H1 (cell line): ENCODE data around the gene AMN. TPM values are rescaled to one million over a fixed set of nuclear protein-coding genes. Genes with fewer than 3 reads are reported as not detected.

Experiments
- CTCF ChIA-PET: fragments of 300-600 bp; sonication (Branson Sonifier 250); formaldehyde crosslinking; loops from one replicate; lab custom pipeline; 2021; ENCODE audit not compliant: partially characterized antibody; lab: Charles Lee
- POLR2A ChIA-PET: fragments of 300-600 bp; sonication (Branson Sonifier 250); formaldehyde crosslinking; loops from one replicate; lab custom pipeline; 2021; ENCODE audit warnings: inconsistent platforms; ENCODE audit not compliant: partially characterized antibody; lab: Charles Lee
- DNase-seq, 2 experiments: peaks; one replicate each; pipeline versions ENCODE4 v3.0.0 to v3.0.0-alpha.2; 2010 to 2022; ENCODE audit warnings: low spot score in 2 of 2, low read depth in 1 of 2, mixed read lengths in 1 of 2
- FAIRE-seq: peaks from 2 replicates; lab custom pipeline; 2011; peaks lifted over from hg19 to GRCh38; lab: Jason Lieb, UNC
- H2AFZ ChIP-seq: 2 replicates; pipeline ENCODE4 v1.8.1; 2012; ENCODE audit warnings: low read length, inconsistent platforms
- H2AK5ac ChIP-seq: 2 replicates; pipeline ENCODE4 v1.6.1; 2013; ENCODE audit warnings: low read depth, low read length
- H2BK120ac ChIP-seq: replicated peaks from 2 replicates; pipeline ENCODE3; 2013; ENCODE audit warnings: low read depth, low read length, inconsistent platforms
- H2BK12ac ChIP-seq: 2 replicates; pipeline ENCODE4 v1.6.1; 2013; ENCODE audit warnings: low read depth, low read length
- H2BK15ac ChIP-seq: 2 replicates; pipeline ENCODE4 v1.6.1; 2013; ENCODE audit warnings: low read length
- H2BK20ac ChIP-seq: 2 replicates; pipeline ENCODE4 v1.6.1; 2013; ENCODE audit warnings: low read length
- H2BK5ac ChIP-seq: 2 replicates; pipeline ENCODE4 v1.6.1; 2013; ENCODE audit warnings: low read depth, low read length
- H3K14ac ChIP-seq: 2 replicates; pipeline ENCODE4 v1.6.1; 2013; ENCODE audit warnings: inconsistent platforms; ENCODE audit not compliant: insufficient read length
- H3K18ac ChIP-seq: 2 replicates; pipeline ENCODE4 v1.6.1; 2013; ENCODE audit warnings: low read length; ENCODE audit errors: extremely low read depth
- H3K23ac ChIP-seq: 2 replicates; pipeline ENCODE4 v1.6.1; 2013; ENCODE audit warnings: inconsistent platforms; ENCODE audit not compliant: insufficient read length
- H3K23me2 ChIP-seq: 2 replicates; pipeline ENCODE4 v1.6.1; 2013; ENCODE audit warnings: low read depth, low read length
- H3K27ac ChIP-seq: 2 replicates; pipeline ENCODE4 v1.6.1; 2011; ENCODE audit warnings: low read depth, low read length, inconsistent platforms
- H3K27me3 ChIP-seq, 4 experiments: replicated peaks in 1 of 4; 1 replicate in 1 of 4; 2 replicates in 3 of 4; pipeline versions ENCODE4 v1.6.1 to v1.8.1; 2011 to 2013; ENCODE audit warnings: low read length in 3 of 4, mild to moderate bottlenecking in 3 of 4, inconsistent platforms in 2 of 4, mixed read lengths in 2 of 4, moderate library complexity in 1 of 4; ENCODE audit not compliant: control insufficient read depth in 3 of 4, insufficient read depth in 3 of 4; ENCODE audit errors: extremely low read depth in 1 of 4
- H3K36me3 ChIP-seq, 4 experiments: 2 replicates each; pipeline versions ENCODE4 v1.6.1 to v1.8.1; 2011 to 2013; ENCODE audit warnings: mild to moderate bottlenecking in 4 of 4, low read length in 3 of 4, moderate library complexity in 2 of 4, control low read depth in 1 of 4, inconsistent platforms in 1 of 4; ENCODE audit not compliant: insufficient read depth in 4 of 4, control insufficient read depth in 2 of 4
- H3K4ac ChIP-seq: replicated peaks from 2 replicates; pipeline ENCODE3; 2013; ENCODE audit warnings: low read length, low read depth, mixed read lengths, inconsistent platforms; ENCODE audit not compliant: insufficient read length
- H3K4me1 ChIP-seq, 4 experiments: replicated peaks in 1 of 4; 1 replicate in 1 of 4; 2 replicates in 3 of 4; pipeline versions ENCODE4 v1.6.1 to v1.8.1; 2011 to 2013; ENCODE audit warnings: low read length in 3 of 4, inconsistent platforms in 2 of 4, mixed read lengths in 1 of 4; ENCODE audit not compliant: insufficient read depth in 4 of 4, control insufficient read depth in 3 of 4
- H3K4me2 ChIP-seq, 2 experiments: 2 replicates each; pipeline versions ENCODE4 v1.6.1 to v1.8.1; 2011 to 2013; ENCODE audit warnings: low read depth in 2 of 2, low read length in 2 of 2, control low read depth in 1 of 2, inconsistent platforms in 1 of 2, mild to moderate bottlenecking in 1 of 2; ENCODE audit not compliant: insufficient read depth in 1 of 2
- H3K4me3 ChIP-seq, 4 experiments: fragments of 200-600, 300-600 bp in 1 of 4; sonication (generic), shearing (Covaris generic), sonication (Bioruptor Twin) in 1 of 4; 2 replicates each; pipeline versions ENCODE4 v1.5.1 to v1.8.1; 2011 to 2016; ENCODE audit warnings: low read length in 4 of 4, low read depth in 3 of 4, control low read depth in 2 of 4, inconsistent platforms in 2 of 4, mild to moderate bottlenecking in 2 of 4, mixed read lengths in 1 of 4, moderate library complexity in 1 of 4; ENCODE audit not compliant: insufficient read depth in 2 of 4; ENCODE audit errors: extremely low read depth in 1 of 4
- H3K56ac ChIP-seq: replicated peaks from 2 replicates; pipeline ENCODE3; 2013; ENCODE audit warnings: low read depth, mild to moderate bottlenecking, mixed read lengths, low read length, inconsistent platforms; ENCODE audit not compliant: insufficient read length
- H3K79me1 ChIP-seq: 2 replicates; pipeline ENCODE4 v1.6.1; 2013; ENCODE audit warnings: low read depth, low read length, control low read depth
- H3K79me2 ChIP-seq, 2 experiments: 2 replicates each; pipeline versions ENCODE4 v1.6.1 to v1.8.1; 2012 to 2013; ENCODE audit warnings: low read length in 2 of 2, mild to moderate bottlenecking in 2 of 2, inconsistent platforms in 1 of 2; ENCODE audit not compliant: insufficient read depth in 2 of 2, control insufficient read depth in 1 of 2
- H3K9ac ChIP-seq, 4 experiments: replicated peaks in 1 of 4; 1 replicate in 1 of 4; 2 replicates in 3 of 4; pipeline versions ENCODE4 v1.6.1 to v1.8.1; 2011 to 2013; ENCODE audit warnings: low read depth in 3 of 4, low read length in 3 of 4, control low read depth in 2 of 4, mild to moderate bottlenecking in 2 of 4, moderate library complexity in 2 of 4, inconsistent platforms in 1 of 4; ENCODE audit errors: extremely low read depth in 1 of 4
- H3K9me3 ChIP-seq, 2 experiments: 2 replicates each; pipeline versions ENCODE4 v1.6.1 to v1.8.1; 2012 to 2013; ENCODE audit warnings: mild to moderate bottlenecking in 2 of 2, moderate library complexity in 2 of 2, control low read depth in 1 of 2, inconsistent platforms in 1 of 2, low read depth in 1 of 2, low read length in 1 of 2, mixed read lengths in 1 of 2; ENCODE audit not compliant: insufficient read depth in 2 of 2
- H4K20me1 ChIP-seq, 2 experiments: replicated peaks in 1 of 2; 2 replicates each; pipeline versions ENCODE3 to v1.8.1; 2011 to 2013; ENCODE audit warnings: inconsistent platforms in 2 of 2, low read length in 2 of 2, mild to moderate bottlenecking in 1 of 2; ENCODE audit not compliant: insufficient read depth in 2 of 2, control insufficient read depth in 1 of 2
- H4K5ac ChIP-seq: 2 replicates; pipeline ENCODE4 v1.6.1; 2013; ENCODE audit warnings: low read length, low read depth, mixed read lengths, inconsistent platforms; ENCODE audit not compliant: insufficient read length
- H4K8ac ChIP-seq: 2 replicates; pipeline ENCODE4 v1.8.0; 2013; ENCODE audit warnings: mild to moderate bottlenecking, moderate library complexity, low read length, inconsistent platforms; ENCODE audit not compliant: insufficient read depth; ENCODE audit errors: extremely low read depth
- H4K91ac ChIP-seq: replicated peaks from 2 replicates; pipeline ENCODE3; 2013; ENCODE audit warnings: low read length, mixed read lengths, inconsistent platforms; ENCODE audit not compliant: insufficient read length
- PHF8 ChIP-seq: fragments of 200-600 bp; sonication (generic); conservative IDR thresholded peaks from 2 replicates; pipeline ENCODE4 v1.7.1; 2012; ENCODE audit warnings: low read depth, mild to moderate bottlenecking, inconsistent platforms, low read length, moderate library complexity
- WGBS, 2 experiments: shearing (Covaris generic) in 1 of 2; methylation state at CpG; one replicate each; pipeline versions ENCODE4 v1.1.6 to v1.1.7; 2013 to 2015; ENCODE audit warnings: low lambda C conversion rate in 2 of 2, mixed read lengths in 2 of 2, inconsistent platforms in 1 of 2, low coverage in 1 of 2, missing lambda C conversion rate in 1 of 2; ENCODE audit not compliant: insufficient replicate concordance in 2 of 2, insufficient coverage in 1 of 2, insufficient read length in 1 of 2; ENCODE audit errors: extremely low coverage in 1 of 2, missing lambda C conversion rate in 1 of 2; 5-methylcytosine and 5-hydroxymethylcytosine counted together
- polyA plus RNA-seq, 7 experiments: library from polyadenylated mRNA; depleted of rRNA in 3 of 7; stranded (reverse) in 5 of 7; unstranded in 2 of 7; fragments of >200 nt in 5 of 7; fragments of 200-250 nt in 2 of 7; gene quantifications; 1 replicate in 5 of 7; 2 replicates in 1 of 7; 4 replicates in 1 of 7; pipeline versions ENCODE4 v1.2.1 to v1.2.3, GENCODE V29; 2011 to 2013; ENCODE audit warnings: missing spikeins in 2 of 7, mixed read lengths in 2 of 7
- total RNA-seq: library from RNA; stranded (reverse); fragmentation: NEBNext Ultra II Directional; extraction: Animal tissue kit (Norgen Biotek cat#: 25700); gene quantifications from 2 replicates; pipeline ENCODE4 v1.2.1, GENCODE V29; 2021
- TF ChIP-seq, protein P1 (sequence below): IDR thresholded peaks from 2 replicates; pipeline ENCODE4 v1.6.1; 2012; ENCODE audit warnings: inconsistent platforms
- TF ChIP-seq, protein P2 (sequence below): IDR thresholded peaks from 2 replicates; pipeline ENCODE4 v1.6.1; 2012; ENCODE audit warnings: inconsistent platforms
- TF ChIP-seq, protein P3 (sequence below): IDR thresholded peaks from 2 replicates; pipeline ENCODE4 v1.6.1; 2011; ENCODE audit warnings: low read length, improper control_type of control experiment

AMN gene
- total and polyA plus RNA-seq, 2 of the 8 experiments (the other 6 are each of a cell fraction or from before 2014, with no cell fraction given), result 0.77 to 1.5 TPM

DNA sequence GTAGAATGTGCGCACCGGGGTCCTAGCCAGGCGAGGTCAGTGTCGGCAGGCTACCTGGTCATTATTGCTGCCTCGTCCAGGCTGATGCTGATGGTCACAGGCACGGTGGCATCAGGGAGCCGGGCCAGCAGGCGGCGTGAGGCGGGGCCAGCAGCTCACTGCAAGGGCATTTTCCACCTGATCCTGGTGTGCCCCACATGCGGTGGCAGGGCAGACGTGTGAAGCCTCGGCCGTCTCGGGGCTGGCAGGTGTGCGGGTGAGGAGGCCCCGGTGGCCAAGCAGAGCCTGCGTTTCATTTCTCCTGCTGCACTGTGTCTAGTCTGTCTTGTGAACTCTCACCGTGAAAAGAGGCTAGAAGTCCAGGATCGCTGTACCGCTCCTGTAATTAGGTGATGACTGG lies 12.0 kb upstream of the AMN start:
- FAIRE-seq, result no peak
- H3K4ac ChIP-seq, result no peak overlapping the region
- CTCF ChIA-PET, result interaction anchor here (0.7 to 2.3 kb wide), 2 partner anchors 33 to 216 kb away, joined by 5 to 6 read pairs; no protein-coding TSS in a partner anchor

More for the DNA sequence above, 12.0 kb upstream of the AMN start:
- Histone ChIP-seq H4K20me1 (no peaks in the 10 kb centered on the region), H2BK20ac (no peak overlapping the region), H2BK120ac (no peak overlapping the region), H2AK5ac (no peak overlapping the region), H3K56ac (no peak overlapping the region), H2BK15ac (no peak overlapping the region), H3K36me3 (peaks cover 0 to 16% (median 6%) of the 10 kb centered on the region in 4 experiments; a peak in 3 of 8 replicates), H4K8ac (no peak overlapping the region; the same call in 1 of the 2 replicates), H4K5ac (no peak overlapping the region), H3K27ac (no peak overlapping the region), H3K4me3 (no peak overlapping the region), H3K79me1 (no peaks in the 10 kb centered on the region), H3K27me3 (no peaks in the 10 kb centered on the region), H2BK5ac (no peak overlapping the region), H3K79me2 (no peaks in the 10 kb centered on the region), H3K4me1 (no peaks in the 10 kb centered on the region; a peak in 1 of 7 replicates), H2BK12ac (no peak overlapping the region), H3K9me3 (peaks cover 3 to 15% of the 10 kb centered on the region in 2 experiments; a peak in 2 of 4 replicates), H3K14ac (no peak overlapping the region), H3K23ac (no peak overlapping the region), H4K91ac (no peak overlapping the region), H3K18ac (no peak overlapping the region), H2AFZ (no peak overlapping the region), H3K9ac (no peak overlapping the region), H3K23me2 (no peaks in the 10 kb centered on the region), H3K4me2 (no peak overlapping the region)
- TF ChIP-seq, protein P1, sequence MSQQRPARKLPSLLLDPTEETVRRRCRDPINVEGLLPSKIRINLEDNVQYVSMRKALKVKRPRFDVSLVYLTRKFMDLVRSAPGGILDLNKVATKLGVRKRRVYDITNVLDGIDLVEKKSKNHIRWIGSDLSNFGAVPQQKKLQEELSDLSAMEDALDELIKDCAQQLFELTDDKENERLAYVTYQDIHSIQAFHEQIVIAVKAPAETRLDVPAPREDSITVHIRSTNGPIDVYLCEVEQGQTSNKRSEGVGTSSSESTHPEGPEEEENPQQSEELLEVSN, result peak; percentile 59
- TF ChIP-seq, protein P2, sequence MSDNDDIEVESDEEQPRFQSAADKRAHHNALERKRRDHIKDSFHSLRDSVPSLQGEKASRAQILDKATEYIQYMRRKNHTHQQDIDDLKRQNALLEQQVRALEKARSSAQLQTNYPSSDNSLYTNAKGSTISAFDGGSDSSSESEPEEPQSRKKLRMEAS, result 0 out of 2 replicates have a peak, but pooled peaks have one; percentile 32
- TF ChIP-seq, protein P3, sequence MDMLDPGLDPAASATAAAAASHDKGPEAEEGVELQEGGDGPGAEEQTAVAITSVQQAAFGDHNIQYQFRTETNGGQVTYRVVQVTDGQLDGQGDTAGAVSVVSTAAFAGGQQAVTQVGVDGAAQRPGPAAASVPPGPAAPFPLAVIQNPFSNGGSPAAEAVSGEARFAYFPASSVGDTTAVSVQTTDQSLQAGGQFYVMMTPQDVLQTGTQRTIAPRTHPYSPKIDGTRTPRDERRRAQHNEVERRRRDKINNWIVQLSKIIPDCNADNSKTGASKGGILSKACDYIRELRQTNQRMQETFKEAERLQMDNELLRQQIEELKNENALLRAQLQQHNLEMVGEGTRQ, result no peak
- TF ChIP-seq PHF8, result no peak
- POLR2A ChIA-PET, result interaction anchor here (0.6 kb wide), 1 partner anchor 21 kb away, joined by 4 read pairs; no protein-coding TSS in a partner anchor
- WGBS, 2 experiments, result 93% methylated on average over 21 of the region's 21 CpGs; no CpG with 5 or more reads in 1 of the 2 experiments
- no peak for DNase-seq
